B cell (primary cell): ENCODE measurements around the gene HOXA2. TPM values are rescaled to one million over a fixed set of nuclear protein-coding genes. Genes with fewer than 3 reads are reported as not detected.

Experiments
- ATAC-seq: fragments of 200-7000 bp; cut with Tn5 transposase; one replicate; pipeline ENCODE4 v1.10.0; 2021; ENCODE audit warnings: low read depth, mild to moderate bottlenecking, moderate number of reproducible peaks, moderate library complexity
- CTCF ChIA-PET: fragments of 350-600 bp; sonication (Branson Sonifier 250); formaldehyde crosslinking; loops from one replicate; lab custom pipeline; 2021; ENCODE audit warnings: antibody characterized with exemption, inconsistent platforms; lab: Charles Lee
- POLR2A ChIA-PET: fragments of 350-600 bp; sonication (Branson Sonifier 250); formaldehyde crosslinking; loops from one replicate; lab custom pipeline; 2021; ENCODE audit warnings: antibody characterized with exemption; lab: Charles Lee
- DNase-seq: peaks from one replicate; pipeline ENCODE4 v3.0.0; 2013
- H2AFZ ChIP-seq: 2 replicates; pipeline ENCODE4 v1.6.1; 2012; ENCODE audit warnings: mild to moderate bottlenecking, low read depth, low read length; ENCODE audit not compliant: insufficient read depth, poor library complexity, severe bottlenecking
- H3K27ac ChIP-seq, 2 donors: 1 replicate in 1 of 2; 2 replicates in 1 of 2; pipeline ENCODE4 v1.5.1; 2012 to 2013; ENCODE audit warnings: low read length in 2 of 2, mild to moderate bottlenecking in 2 of 2, moderate library complexity in 1 of 2
- H3K27me3 ChIP-seq, 4 experiments: fragments of 200-600 bp in 1 of 4; sonication (generic) in 1 of 4; replicated peaks in 1 of 4; 1 replicate in 2 of 4; 2 replicates in 2 of 4; pipeline versions ENCODE4 v1.6.1 to v1.7.0; 2013 to 2016; ENCODE audit warnings: low read length in 3 of 4, mild to moderate bottlenecking in 2 of 4, mixed read lengths in 1 of 4, moderate library complexity in 1 of 4; ENCODE audit not compliant: insufficient read depth in 4 of 4, control insufficient read depth in 3 of 4; ENCODE audit errors: control extremely low read depth in 1 of 4
- H3K36me3 ChIP-seq, 2 experiments: replicated peaks in 1 of 2; 1 replicate in 1 of 2; 2 replicates in 1 of 2; pipeline versions ENCODE4 v1.6.1 to v1.7.1; 2013; ENCODE audit warnings: low read length in 1 of 2; ENCODE audit not compliant: insufficient read depth in 2 of 2, control insufficient read depth in 1 of 2; ENCODE audit errors: control extremely low read depth in 1 of 2, extremely low read depth in 1 of 2
- H3K4me1 ChIP-seq, 2 donors: fragments of 200-600 bp in 1 of 2; sonication (generic) in 1 of 2; 1 replicate in 1 of 2; 2 replicates in 1 of 2; pipeline versions ENCODE4 v1.5.1 to v1.6.1; 2013 to 2017; ENCODE audit warnings: low read length in 2 of 2; ENCODE audit not compliant: control insufficient read depth in 2 of 2, insufficient read depth in 2 of 2
- H3K4me2 ChIP-seq: replicated peaks from 2 replicates; pipeline ENCODE3; 2012; ENCODE audit warnings: mild to moderate bottlenecking, low read depth, low read length; ENCODE audit not compliant: poor library complexity, severe bottlenecking
- H3K4me3 ChIP-seq, 5 experiments: fragments of 200-600 bp in 1 of 5; sonication (generic) in 1 of 5; 1 replicate in 3 of 5; 2 replicates in 2 of 5; pipeline versions ENCODE4 v1.5.1 to v1.7.0; 2011 to 2016; ENCODE audit warnings: low read length in 4 of 5, mild to moderate bottlenecking in 4 of 5, low read depth in 2 of 5, control low read depth in 1 of 5, moderate library complexity in 1 of 5; ENCODE audit not compliant: insufficient read depth in 1 of 5; ENCODE audit errors: control extremely low read depth in 1 of 5, extremely low read depth in 1 of 5
- H3K79me2 ChIP-seq: fragments of 200-600 bp; sonication (generic); one replicate; pipeline ENCODE4 v1.6.0; 2016; ENCODE audit warnings: low read length; ENCODE audit not compliant: control insufficient read depth, insufficient read depth
- H3K9ac ChIP-seq: fragments of 200-600 bp; sonication (generic); 2 replicates; pipeline ENCODE4 v1.6.1; 2017; ENCODE audit warnings: mild to moderate bottlenecking, low read length, moderate library complexity
- H3K9me3 ChIP-seq, 3 donors: one replicate each; pipeline versions ENCODE4 v1.6.1 to v1.7.1; 2013; ENCODE audit warnings: low read length in 2 of 3; ENCODE audit not compliant: control insufficient read depth in 2 of 3, insufficient read depth in 1 of 3; ENCODE audit errors: control extremely low read depth in 1 of 3
- H4K20me1 ChIP-seq: 2 replicates; pipeline ENCODE4 v1.6.0; 2012; ENCODE audit warnings: mild to moderate bottlenecking, low read length; ENCODE audit not compliant: insufficient read depth, control insufficient read depth, poor library complexity, severe bottlenecking
- H3K27ac Mint-ChIP-seq: one replicate; pipeline ENCODE4 v1.8.0; 2021; ENCODE audit warnings: mixed read lengths
- H3K27me3 Mint-ChIP-seq: one replicate; pipeline ENCODE4 v1.8.0; 2021; ENCODE audit warnings: mixed read lengths
- H3K4me1 Mint-ChIP-seq: one replicate; pipeline ENCODE4 v1.8.0; 2021; ENCODE audit warnings: mixed read lengths
- H3K4me3 Mint-ChIP-seq: one replicate; pipeline ENCODE4 v1.8.0; 2021; ENCODE audit warnings: mixed read lengths
- H3K9me3 Mint-ChIP-seq: one replicate; pipeline ENCODE4 v1.8.0; 2022; ENCODE audit warnings: mixed read lengths; ENCODE audit not compliant: insufficient read depth
- CTCF ChIP-seq: fragments of 200-600 bp; IDR thresholded peaks from one replicate; pipeline ENCODE4 v1.8.0; 2022; ENCODE audit warnings: antibody characterized with exemption, mild to moderate bottlenecking
- EZH2 ChIP-seq: IDR thresholded peaks from 2 replicates; pipeline ENCODE4 v1.6.1; 2012; ENCODE audit warnings: borderline replicate concordance, low read depth, mild to moderate bottlenecking, moderate library complexity, low read length; ENCODE audit not compliant: insufficient read depth, poor library complexity, severe bottlenecking
- WGBS: methylation state at CpG from one replicate; pipeline ENCODE4 v1.1.5; 2013; ENCODE audit warnings: missing lambda C conversion rate; ENCODE audit not compliant: insufficient coverage; 5-methylcytosine and 5-hydroxymethylcytosine counted together
- intact Hi-C: fragments of 100-400 bp; cut with micrococcal nuclease; formaldehyde crosslinking; loops from one replicate; pipeline ENCODE4 v1.10.0; 2022
- polyA plus RNA-seq: library from polyadenylated mRNA; depleted of rRNA; stranded (reverse); fragments of >200 nt; gene quantifications from 2 replicates; pipeline ENCODE4 v1.2.3, GENCODE V29; 2012
- total RNA-seq, 2 donors: library from RNA; stranded (reverse); fragments of 120-200 nt in 1 of 2; gene quantifications; 1 replicate in 1 of 2; 2 replicates in 1 of 2; pipeline versions ENCODE4 v1.2.3 to v1.2.4, GENCODE V29; 2013 to 2022

HOXA2 gene
- total and polyA plus RNA-seq, 2 donors (not counting 1 experiment from before 2014, with no cell fraction given) = not detected

GRCh38 chr7:27141137-27141922 lies 38.8 kb upstream of the HOXA2 start:
- H3K4me3 ChIP-seq = no peak overlapping the region
- TF ChIP-seq CTCF (no peak), EZH2 (no peak)
- 92% methylated on average over 13 of the region's 18 CpGs for WGBS
- H3K36me3 ChIP-seq = no peaks in the 10 kb centered on the region
- no peaks in the 10 kb centered on the region for H4K20me1 ChIP-seq
- no peak for DNase-seq
- H3K27ac Mint-ChIP-seq = no peak overlapping the region
- peaks cover 0 to 54% (median 23%) of the 10 kb centered on the region in 4 experiments for H3K27me3 ChIP-seq
- H3K9me3 Mint-ChIP-seq = no peaks in the 10 kb centered on the region
- no peak overlapping the region for H3K9ac ChIP-seq
- no peak overlapping the region for H3K27ac ChIP-seq
- peaks cover 0 to 36% (median 0%) of the 10 kb centered on the region in 3 donors for H3K9me3 ChIP-seq
- H3K4me1 Mint-ChIP-seq = peaks cover 4% of the 10 kb centered on the region
- H3K27me3 Mint-ChIP-seq = peaks cover 54% of the 10 kb centered on the region
- peaks cover 0 to 2% of the 10 kb centered on the region in 2 donors for H3K4me1 ChIP-seq
- POLR2A ChIA-PET = no interaction called here
- CTCF ChIA-PET = interaction anchor here (0.6 to 0.9 kb wide), 2 partner anchors 13 to 260 kb away, joined by 3 to 4 read pairs; no protein-coding TSS in a partner anchor
- no peak overlapping the region for H3K4me3 Mint-ChIP-seq
- H2AFZ ChIP-seq = no peak overlapping the region
- ATAC-seq = no peak
- intact Hi-C loops = no loop called here
- H3K79me2 ChIP-seq = no peaks in the 10 kb centered on the region
- no peak overlapping the region for H3K4me2 ChIP-seq
